GM18498 (cell line): Measurements from ENCODE around the gene EIF4H.
"Not testable (repeated sequence)": the region's sequence is repeated elsewhere in the genome, so short reads cannot be mapped to it uniquely, and the experiment has no call there.

Experiments used
- ATAC-seq: cut with Tn5 transposase; IDR thresholded peaks from one replicate; pipeline ENCODE4 v1.9.1; 2021; ENCODE audit warnings: mild to moderate bottlenecking, moderate library complexity; ENCODE audit not compliant: unreplicated experiment

Gene EIF4H

DNA sequence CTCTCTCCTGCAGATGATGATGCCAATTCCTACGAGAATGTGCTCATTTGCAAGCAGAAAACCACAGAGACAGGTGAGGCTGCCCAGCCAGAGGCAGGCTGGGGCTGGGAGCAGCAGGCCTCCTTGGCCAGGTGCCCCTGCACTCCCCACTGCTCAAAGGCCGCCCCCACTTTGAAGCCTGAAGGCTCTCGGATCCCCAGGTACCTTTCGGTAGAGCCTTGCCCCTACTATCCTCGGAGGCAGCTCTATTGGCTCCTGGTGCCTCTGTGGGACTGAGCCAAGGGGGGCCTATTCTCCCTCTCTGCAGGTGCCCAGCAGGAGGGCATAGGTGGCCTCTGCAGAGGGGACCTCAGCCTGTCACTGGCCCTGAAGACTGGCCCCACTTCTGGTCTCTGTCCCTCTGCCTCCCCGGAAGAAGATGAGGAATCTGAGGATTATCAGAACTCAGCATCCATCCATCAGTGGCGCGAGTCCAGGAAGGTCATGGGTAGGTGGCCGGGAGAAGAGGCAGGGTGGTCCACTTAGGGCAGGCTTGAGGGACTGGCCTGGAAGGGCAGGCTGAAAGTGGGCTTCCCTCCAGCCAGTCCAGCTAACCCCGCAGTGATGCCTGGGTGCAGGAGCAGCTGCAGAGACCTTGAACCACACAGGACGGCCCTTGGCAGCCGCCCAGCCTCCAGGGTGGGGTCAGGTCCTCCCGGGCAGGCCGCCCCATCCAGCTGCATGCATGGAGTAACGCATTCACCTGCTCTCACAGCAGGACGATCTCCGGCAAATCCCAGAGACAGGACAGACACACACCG is 49.8 kb downstream of the EIF4H start:
- no peak for ATAC-seq

DNA sequence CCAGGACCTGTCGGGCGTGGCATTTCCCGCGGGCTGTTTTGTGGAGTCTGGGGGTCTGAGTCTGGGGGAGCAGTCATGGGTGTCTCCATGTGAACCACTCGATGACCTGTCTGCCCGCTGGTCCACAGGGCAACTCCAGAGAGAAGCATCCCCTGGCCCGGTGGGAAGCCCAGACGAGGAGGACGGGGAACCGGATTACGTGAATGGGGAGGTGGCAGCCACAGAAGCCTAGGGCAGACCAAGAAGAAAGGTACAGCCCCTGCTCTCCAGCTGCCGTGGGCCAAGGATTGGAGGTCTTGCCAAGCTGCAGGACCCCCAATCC is 50.3 kb downstream of the EIF4H start:
- no peak for ATAC-seq

DNA sequence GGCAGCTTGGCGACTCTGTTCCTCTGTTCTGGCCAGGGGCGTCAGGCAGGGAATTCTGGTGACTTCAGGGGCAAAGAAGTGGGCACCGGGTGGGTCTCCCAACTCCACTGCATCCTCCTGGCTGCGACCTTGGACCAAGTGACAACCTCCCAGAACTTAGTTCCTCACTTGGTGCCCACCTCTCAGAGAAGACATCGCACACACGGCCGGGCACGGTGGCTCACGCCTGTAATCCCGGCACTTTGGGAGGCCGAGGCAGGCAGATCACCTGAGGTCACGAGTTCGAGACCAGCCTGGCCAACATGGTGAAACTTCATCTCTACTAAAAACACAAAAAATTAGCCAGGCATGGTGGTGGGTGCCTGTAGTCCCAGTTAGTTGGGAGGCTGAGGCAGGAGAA is 50.8 kb downstream of the EIF4H start:
- not testable (repeated sequence) for ATAC-seq

DNA sequence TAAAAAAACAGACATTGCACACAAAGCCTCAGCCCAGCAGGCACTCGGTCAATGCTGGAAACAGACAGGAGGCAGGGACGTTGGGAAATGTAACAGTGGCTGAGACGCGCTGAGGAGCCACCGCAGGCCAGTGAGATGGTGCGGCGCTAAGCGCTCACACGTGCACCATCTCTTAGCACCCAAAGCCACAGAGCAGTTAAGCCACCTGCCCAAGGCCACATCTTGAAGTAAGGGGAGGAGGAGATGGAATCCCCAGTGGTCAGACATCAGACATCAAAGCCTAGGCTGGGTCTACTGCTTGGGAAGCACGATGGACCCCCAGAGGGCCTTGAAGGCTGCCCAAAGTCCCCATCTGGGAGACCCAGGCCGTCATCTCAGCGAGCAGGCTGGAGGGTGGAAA is 51.2 kb downstream of the EIF4H start:
- ATAC-seq: no peak

DNA sequence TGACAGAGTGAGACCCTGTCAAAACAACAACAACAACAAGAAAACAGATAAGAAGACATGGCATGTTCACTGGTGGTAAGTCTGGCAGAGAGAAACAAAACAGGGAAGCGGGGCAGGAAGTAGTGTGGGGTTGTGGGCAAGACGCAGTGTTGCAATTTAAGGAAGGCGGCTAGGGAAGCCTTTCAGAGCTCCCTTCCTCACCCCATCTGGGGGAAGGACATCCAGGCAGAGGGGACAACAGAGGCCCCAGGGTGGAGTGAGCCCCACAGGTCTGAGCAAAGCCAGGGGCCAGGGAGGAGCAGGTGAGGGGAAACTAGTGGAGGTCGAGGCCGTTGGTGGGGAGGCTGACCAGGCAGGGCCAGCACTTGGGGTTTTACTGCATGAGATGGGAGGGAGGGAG is 52.5 kb downstream of the EIF4H start:
- ATAC-seq: no peak

DNA sequence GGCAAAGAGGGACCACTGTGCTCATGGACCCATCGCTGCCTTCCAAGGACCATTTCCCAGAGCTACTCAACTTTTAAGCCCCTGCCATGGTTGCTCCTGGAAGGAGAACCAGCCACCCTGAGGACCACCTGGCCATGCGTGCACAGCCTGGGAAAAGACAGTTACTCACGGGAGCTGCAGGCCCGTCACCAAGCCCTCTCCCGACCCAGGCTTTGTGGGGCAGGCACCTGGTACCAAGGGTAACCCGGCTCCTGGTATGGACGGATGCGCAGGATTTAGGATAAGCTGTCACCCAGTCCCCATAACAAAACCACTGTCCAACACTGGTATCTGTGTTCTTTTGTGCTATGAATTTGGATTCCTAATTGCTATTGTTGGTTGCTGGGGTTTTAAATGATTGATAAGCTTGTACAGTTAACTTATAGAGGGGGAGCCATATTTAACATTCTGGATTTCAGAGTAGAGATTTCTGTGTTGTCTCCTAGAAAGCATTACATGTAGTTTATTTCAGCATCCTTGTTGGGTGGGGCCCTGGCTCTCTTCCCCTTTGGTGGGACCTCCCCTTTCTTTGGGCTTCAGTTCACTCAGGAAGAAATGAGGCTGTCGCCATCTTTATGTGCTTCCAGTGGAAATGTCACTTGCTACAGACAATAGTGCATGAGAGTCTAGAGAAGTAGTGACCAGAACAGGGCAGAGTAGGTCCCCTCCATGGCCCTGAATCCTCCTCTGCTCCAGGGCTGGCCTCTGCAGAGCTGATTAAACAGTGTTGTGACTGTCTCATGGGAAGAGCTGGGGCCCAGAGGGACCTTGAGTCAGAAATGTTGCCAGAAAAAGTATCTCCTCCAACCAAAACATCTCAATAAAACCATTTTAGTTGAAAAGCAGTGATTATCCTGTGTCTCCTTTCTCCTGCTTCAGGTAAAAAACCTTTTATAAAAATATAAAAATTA is 55.1 kb downstream of the EIF4H start:
- no peak for ATAC-seq

DNA sequence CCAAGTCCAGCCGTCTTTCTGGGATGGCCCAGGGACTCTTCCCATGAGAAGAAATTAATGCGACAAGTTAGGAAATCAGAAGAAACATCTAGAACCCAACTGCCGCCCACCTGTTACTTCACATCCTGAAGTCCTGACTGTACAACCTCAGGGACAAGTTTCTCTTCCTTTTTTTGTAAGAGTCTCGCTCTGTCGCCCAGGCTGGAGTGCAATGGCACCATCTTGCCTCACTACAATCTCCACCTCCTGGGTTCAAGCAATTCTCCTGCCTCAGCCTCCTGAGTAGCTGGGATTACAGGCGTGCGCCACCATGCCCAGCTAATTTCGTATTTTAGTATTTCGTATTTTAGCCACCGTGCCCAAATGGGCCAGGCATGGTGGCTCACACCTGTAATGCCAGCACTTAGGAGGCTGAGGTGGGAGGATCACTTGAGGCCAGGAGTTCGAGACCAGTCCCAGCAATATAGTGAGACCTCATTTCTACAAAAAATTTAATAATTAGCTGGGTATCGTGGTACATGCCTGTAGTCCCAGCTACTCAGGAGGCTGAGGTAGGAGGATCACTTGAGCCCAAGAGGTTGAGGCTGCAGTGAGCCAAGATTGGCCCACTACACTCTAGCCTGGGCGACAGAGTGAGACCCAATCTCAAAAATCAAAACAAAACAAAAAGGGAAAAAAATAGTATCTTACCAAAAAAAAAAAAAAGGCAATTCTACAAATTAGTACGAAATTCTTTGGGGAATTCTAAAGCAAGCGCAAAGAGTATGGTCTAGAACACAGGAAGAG is 56.5 kb downstream of the EIF4H start:
- peak; percentile 47 for ATAC-seq

DNA sequence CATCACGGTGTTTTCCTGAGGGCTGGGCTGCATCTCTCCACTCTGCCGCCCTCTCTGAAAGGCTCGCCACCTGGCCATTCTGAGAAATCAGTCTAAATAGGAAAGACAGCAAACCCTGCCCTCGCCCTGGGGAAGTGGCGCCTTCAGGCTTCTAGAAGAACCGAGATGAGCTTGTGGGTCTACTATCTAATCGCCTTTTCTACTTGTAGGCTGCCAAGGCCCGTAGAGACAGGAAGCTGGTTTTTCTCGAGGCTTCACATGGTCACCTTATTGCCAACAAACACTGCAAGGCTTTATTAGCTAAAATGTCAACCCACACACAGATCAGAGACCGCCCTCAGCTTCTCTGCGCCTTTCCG is 57.1 kb downstream of the EIF4H start:
- ATAC-seq: peak; percentile 82

DNA sequence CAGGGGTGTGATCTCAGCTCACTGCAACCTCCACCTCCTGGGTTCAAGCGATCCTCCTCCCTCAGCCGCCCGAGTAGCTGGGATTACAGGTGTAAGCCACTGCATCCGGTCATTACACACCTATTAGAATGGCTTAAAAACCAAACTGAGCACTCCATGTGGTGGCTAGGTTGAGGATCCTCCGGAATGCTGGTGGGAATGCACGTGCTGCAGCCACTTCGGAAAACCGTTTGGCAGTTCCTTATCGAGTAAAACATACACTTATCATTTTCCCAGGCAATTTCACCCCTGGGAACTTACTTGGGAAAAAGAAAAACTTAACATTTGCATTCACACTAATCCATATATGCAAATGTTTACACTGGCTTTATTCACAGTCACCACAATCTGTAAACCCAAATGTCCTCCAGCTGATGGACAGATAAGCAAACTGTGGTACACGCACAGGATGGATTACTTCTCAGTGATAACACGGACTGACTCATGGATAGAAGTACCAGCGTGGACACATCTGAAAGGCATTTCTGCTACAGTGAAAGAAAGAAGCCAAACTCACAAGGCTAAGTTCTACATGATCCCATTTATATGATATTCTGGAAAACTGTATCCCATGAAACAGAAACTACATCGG is 59.6 kb downstream of the EIF4H start:
- ATAC-seq: no peak

DNA sequence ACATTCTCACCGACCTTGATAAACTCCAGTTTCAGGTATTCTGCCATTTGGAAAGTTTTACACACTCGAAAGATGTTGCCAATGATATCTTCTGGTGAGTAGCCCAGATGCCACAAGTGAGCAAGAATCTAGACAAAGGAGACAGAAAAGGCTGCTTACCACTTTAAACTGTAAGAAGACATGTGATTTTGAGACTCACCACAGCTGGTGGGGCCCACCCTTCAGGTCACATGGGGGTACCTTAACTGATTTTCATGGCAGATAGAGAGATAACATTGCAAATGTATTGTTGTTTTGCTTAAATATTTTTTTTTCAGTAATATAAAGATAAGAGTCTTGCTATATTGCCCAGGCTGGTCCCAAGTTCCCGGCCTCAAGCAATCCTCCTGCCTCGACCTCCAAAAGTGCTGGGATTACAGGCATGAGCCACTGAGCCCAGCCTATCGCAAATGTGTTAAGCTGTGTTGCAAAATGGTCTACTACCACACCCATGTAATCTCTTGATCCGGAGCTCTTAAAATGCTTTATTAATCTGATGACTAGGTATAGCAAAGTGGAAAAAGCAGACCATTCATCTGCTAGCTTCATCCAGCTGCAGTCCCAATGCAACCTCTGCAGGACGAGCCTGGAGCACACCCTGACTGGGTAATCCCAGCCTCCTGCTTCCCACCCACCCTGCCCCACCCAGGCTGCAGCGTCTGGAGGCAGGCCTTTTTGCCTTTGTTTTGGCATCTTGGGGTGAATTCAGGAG is 61.5 kb downstream of the EIF4H start:
- no peak for ATAC-seq

DNA sequence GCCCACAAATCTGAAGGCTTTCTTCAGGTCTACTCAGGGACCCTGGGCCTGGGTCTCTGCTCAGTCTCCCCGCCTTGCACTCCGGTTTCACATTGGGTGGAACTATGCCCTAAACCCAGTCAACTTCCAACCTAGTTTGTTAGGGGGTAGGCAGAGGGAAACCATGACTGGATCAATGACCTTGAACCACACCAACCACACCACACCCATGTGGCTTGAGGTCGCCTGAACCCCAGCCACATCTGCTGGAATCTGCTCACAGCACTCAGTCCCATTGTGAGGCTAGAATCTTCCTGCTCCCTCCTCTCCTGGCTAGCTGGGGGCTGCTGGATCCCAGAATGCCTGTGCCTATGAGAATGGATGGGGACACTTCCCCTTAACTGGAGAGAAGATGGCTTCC is 62.1 kb downstream of the EIF4H start:
- ATAC-seq: no peak

DNA sequence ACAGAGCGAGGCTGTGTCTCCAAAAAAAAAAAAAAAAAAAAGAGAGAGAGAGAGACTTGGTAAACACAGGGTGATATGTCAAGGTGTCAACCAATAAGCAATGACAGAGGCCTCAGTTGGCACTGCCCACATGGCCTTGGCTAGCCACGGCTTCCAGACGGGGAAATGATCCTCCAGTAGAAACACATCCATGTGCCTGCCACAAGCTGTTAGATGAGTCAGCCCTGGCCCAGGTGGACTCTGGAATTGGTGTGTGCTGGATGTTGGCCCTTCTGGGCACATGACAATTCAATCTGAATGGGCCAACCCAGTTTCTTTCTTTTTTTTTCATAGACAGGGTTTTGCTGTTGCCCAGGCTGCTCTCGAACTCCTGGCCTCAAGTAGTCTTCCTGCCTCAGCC is 66.3 kb downstream of the EIF4H start:
- no peak for ATAC-seq

DNA sequence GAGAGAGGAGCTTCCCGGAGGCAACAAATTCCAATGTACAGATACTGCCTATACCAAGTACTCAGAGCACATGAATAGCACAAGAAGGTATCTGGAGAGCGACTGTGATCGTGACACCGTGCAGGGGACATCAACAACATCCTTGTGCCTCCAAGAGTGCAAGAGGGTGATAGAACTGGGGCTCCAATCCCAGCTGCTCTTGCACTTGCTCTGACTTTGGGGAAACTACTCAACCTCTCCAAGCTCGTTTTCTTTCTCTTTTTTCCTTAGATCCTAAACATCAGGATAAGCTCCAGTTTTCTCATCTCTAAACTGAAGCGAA is 67.9 kb downstream of the EIF4H start:
- no peak for ATAC-seq

DNA sequence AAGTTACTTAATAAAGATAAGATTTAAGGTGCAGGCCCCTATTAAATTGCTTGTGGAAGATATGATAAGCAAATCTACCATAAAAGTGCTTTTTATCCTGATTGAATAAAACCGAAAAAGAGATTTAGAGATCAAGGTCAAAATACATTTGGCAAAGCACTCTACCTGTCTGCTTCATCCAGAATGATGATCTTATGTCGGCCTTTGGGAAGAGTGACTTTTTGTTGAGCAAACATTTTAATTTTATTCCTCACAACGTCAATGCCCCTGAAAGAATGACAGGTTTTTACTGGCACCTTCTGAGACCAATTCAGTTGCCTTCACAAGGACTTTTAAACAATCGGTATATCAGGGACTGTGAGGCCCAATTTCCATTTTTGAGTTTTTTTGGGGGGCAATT is 72.3 kb downstream of the EIF4H start:
- ATAC-seq: no peak
